ENCODE data around the gene TERT. TPM values are rescaled to one million over a fixed set of nuclear protein-coding genes. Genes with fewer than 3 reads are reported as not detected.

Gene TERT
- total and polyA plus RNA-seq, 2 of the 13 experiments (the other 11 are each of a cell fraction or from before 2014, with no cell fraction given) = 4.3 to 5.9 TPM

DNA sequence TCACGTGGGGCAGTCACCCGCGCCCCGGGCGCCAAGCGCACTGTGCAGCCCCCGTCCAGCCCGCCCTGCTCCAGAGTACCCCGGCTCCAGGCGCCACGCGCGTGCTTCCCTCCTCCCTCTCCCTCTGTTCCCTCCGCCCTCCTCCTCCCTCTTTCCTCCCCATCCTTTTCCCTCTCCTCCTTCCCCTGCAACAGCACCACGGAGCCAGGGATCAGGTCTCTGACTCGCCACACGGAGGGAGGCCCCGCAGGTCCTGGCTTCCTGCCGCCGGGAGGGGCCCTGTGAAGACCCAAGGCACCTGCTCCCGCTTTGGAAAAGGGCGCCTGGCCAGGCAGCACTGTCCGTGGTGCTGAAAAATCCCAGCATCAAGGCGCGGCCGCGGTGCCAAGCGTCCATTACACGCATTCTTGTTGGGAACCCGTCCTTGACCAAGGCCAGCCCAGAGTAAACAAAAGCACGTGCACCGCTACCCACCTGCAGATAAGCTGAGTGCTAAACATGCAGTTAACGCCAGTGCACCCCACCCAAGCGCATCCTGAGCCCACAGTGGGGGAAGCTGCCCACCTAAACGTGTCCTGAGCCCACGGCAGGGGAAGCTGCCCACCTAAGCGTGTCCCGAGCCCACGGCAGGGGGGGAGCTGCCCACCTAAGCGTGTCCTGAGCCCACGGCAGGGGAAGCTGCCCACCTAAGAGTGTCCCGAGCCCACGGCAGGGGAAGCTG is 48.0 kb downstream of the TERT start (continued):
- TF ChIP-seq AHDC1 (CRISPR knock-in tag; IDR thresholded peaks at IDR 0.05; ENCODE audit: borderline replicate concordance) (no peak), ZKSCAN5 (CRISPR knock-in tag; IDR thresholded peaks at IDR 0.05) (no peak), MNT (IDR thresholded peaks at IDR 0.05) (peak; percentile 29; the same call in 1 of the 2 replicates), NFE2L2 (IDR thresholded peaks at IDR 0.05; ENCODE audit: low read length) (no peak), ZNF792 (CRISPR knock-in tag; IDR thresholded peaks at IDR 0.05) (peak; percentile 75; the same call in 1 of the 2 replicates), ERF (CRISPR knock-in tag; IDR thresholded peaks at IDR 0.05) (peak; percentile 90), ZNF207 (IDR thresholded peaks at IDR 0.05; ENCODE audit: borderline replicate concordance) (no peak), ZNF775 (CRISPR knock-in tag; IDR thresholded peaks at IDR 0.05; ENCODE audit: borderline replicate concordance) (no peak), NFIB (CRISPR knock-in tag; IDR thresholded peaks at IDR 0.05; ENCODE audit: borderline replicate concordance) (no peak), ARNT2 (CRISPR knock-in tag; IDR thresholded peaks at IDR 0.05; ENCODE audit: low read depth) (peak; percentile 83), STAT6 (CRISPR knock-in tag; IDR thresholded peaks at IDR 0.05; ENCODE audit: borderline replicate concordance) (no peak), ZNF746 (CRISPR knock-in tag; IDR thresholded peaks at IDR 0.05) (no peak; the same call in 1 of the 2 replicates)
- TF ChIP-seq, protein P1, sequence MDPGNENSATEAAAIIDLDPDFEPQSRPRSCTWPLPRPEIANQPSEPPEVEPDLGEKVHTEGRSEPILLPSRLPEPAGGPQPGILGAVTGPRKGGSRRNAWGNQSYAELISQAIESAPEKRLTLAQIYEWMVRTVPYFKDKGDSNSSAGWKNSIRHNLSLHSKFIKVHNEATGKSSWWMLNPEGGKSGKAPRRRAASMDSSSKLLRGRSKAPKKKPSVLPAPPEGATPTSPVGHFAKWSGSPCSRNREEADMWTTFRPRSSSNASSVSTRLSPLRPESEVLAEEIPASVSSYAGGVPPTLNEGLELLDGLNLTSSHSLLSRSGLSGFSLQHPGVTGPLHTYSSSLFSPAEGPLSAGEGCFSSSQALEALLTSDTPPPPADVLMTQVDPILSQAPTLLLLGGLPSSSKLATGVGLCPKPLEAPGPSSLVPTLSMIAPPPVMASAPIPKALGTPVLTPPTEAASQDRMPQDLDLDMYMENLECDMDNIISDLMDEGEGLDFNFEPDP (CRISPR knock-in tag; conservative IDR thresholded peaks at IDR 0.05) = no peak
- TF ChIP-seq, protein P2, sequence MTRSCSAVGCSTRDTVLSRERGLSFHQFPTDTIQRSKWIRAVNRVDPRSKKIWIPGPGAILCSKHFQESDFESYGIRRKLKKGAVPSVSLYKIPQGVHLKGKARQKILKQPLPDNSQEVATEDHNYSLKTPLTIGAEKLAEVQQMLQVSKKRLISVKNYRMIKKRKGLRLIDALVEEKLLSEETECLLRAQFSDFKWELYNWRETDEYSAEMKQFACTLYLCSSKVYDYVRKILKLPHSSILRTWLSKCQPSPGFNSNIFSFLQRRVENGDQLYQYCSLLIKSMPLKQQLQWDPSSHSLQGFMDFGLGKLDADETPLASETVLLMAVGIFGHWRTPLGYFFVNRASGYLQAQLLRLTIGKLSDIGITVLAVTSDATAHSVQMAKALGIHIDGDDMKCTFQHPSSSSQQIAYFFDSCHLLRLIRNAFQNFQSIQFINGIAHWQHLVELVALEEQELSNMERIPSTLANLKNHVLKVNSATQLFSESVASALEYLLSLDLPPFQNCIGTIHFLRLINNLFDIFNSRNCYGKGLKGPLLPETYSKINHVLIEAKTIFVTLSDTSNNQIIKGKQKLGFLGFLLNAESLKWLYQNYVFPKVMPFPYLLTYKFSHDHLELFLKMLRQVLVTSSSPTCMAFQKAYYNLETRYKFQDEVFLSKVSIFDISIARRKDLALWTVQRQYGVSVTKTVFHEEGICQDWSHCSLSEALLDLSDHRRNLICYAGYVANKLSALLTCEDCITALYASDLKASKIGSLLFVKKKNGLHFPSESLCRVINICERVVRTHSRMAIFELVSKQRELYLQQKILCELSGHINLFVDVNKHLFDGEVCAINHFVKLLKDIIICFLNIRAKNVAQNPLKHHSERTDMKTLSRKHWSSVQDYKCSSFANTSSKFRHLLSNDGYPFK (CRISPR knock-in tag; IDR thresholded peaks at IDR 0.05; ENCODE audit: borderline replicate concordance) = no peak

Measured in HepG2 (cell line).